GM18858 (cell line): Measurements from ENCODE around the gene KDM5C.
"Not testable (repeated sequence)": the region's sequence is repeated elsewhere in the genome, so short reads cannot be mapped to it uniquely, and the experiment has no call there.

Experiments used
- ATAC-seq: cut with Tn5 transposase; IDR thresholded peaks from one replicate; pipeline ENCODE4 v1.9.1; 2021; ENCODE audit not compliant: unreplicated experiment

KDM5C gene

GRCh38 chrX:53194308-53194707 is 30.7 kb downstream of the KDM5C start:
- ATAC-seq: no peak

GRCh38 chrX:53193093-53193492 is 31.9 kb downstream of the KDM5C start:
- no peak for ATAC-seq

GRCh38 chrX:53190363-53190960 is 34.5 kb downstream of the KDM5C start:
- no peak for ATAC-seq

DNA sequence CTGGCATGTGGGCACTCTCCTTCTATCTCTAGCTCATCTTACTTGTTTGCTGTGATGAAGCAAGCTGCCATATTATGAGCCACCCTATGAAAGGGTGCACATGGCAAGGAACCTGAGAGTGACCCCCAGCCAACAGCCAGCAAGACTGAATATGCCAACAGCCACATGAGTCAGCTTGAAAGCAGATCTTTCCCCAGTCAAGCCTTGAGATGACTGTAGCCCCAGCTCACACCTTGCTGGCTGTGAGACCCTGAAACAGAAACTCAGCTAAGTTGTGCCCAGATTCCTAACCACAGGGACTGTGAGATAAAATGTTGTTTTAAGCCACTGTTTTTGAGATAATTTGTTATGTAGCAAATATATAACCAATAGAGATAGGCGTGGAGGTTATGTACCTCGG is 36.2 kb downstream of the KDM5C start:
- ATAC-seq: peak; percentile 86

GRCh38 chrX:53186351-53186750 is 38.7 kb downstream of the KDM5C start:
- no peak for ATAC-seq

GRCh38 chrX:53184836-53185235 is 40.2 kb downstream of the KDM5C start:
- no peak for ATAC-seq

DNA sequence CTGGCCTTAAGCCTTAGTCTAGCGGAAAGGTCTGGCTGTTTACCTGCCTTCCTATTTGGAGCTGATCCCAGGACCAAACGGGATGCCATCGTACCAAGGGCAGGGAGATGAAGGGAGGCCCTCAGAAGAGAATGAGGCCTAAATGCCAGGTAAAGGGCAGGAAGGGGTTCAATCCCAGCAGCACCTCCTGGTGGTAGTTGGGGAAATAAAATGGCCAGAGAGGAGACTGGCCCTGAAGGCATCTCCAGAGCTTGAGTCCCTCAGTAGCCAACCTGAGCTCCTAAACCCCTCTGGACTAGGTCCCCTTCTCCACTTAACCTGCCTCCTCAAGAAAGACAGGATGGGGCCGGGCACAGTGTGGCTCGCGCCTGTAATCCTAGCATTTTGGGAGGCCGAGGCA is 53.7 kb downstream of the KDM5C start:
- no peak for ATAC-seq

- no peak for ATAC-seq
These were observed 58.9 kb downstream of the KDM5C start for GRCh38 chrX:53166103-53166502.

GRCh38 chrX:53164566-53164965 is 60.4 kb downstream of the KDM5C start:
- not testable (repeated sequence) for ATAC-seq

- no peak for ATAC-seq
These were observed 61.6 kb downstream of the KDM5C start for GRCh38 chrX:53163436-53163835.

DNA sequence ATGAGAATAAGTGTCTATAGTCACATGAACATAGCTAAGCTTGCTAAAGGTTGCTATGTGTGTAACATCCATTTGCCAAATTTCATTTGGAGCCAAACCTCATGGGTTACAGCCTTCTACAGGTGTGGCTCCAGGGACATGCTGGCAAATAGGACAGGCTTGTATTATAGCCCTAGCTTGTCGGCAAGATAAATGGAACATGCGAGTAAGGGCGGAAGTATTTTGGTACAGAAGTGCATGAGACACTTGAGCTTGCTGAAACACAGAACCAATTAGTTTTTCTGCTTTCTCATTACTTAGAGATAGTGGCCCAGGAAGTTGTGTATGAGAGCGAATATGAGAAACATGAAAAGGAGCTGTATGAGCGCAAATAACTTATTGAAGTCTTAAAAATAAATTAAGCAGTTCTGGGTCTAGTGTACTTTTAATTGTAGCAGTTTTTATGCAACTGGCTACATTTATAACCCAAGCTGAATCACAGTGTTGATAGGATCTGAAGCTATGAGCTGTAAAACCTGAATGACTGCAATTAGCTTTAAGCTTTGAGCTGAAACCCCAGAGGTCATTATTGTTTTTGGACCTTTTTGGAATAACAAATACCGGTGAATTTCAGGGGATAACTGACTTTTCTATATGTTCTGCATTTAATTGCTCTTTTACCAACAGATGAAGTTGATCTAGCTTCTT is 64.6 kb downstream of the KDM5C start:
- ATAC-seq: no peak

DNA sequence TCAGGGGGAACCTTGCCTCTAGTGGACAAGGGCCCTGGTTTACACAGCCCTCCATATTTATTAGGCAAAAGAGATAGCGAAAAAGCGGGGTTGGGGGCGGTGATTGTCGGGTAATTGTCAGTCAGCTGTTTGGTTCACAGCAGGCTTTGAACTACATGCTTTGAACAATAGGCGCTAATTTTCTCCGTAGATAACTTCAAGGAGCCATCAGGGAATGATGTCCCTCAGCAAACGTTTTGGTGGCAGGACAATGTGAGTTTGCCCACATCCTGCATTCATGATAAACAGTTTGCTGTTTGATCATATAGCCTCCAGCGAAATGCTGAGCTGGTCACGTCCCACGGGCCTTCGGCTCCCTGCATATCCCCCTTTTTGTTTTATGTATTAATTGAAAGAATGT is 65.8 kb downstream of the KDM5C start:
- no peak for ATAC-seq

GRCh38 chrX:53156207-53156596 is 68.8 kb downstream of the KDM5C start:
- ATAC-seq: no peak

DNA sequence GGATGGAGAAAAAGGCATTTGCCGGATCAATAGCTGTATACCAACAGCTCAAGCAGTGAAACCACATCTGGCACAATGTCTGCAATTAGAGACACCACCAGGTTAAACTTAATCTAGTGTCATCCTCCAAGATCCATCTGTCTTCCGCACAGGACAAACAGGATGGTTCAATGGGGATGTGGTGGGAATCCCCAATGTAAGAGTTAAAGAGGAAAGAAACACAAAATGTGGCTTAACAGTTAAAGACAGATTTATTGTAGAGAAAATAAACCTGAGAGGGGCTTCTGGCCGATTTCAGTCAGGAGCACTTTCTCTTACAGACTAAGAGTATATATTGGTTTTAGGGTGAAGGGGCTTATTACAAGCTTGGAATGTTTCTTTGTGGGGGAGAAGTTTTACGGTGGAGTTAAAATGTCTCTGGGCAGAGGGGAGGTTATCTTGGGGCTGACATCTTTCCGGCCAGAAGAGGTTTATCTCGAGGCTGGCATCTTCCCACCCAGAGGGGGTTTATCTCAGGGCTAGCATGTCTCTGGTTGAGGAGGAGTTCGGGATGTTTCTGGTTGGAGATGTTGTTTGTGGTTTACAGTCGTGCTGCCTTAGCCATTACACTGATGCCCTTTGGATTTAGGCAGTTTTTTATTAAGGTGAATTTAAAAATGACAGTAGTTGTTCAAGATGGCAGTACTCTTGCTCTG is 69.3 kb downstream of the KDM5C start:
- ATAC-seq: no peak

DNA sequence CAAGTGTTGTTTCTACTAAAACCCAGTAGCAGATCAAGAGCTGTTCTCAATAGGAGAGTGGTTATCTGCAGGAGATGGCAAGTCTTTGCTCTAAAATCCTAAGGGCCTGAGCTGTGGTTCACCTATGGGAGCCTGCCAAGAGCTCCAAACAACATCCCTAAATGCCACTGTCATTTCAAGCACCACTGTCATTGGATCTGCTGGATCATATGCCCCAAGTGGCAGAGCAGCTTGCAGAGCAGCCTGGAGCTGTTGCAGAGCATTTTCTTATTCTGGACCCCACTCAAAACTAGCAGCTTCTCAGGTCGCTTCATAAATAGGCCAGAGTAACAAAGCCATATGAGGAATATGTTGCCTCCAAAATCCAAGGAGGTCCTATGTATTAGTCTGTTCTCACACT is 71.4 kb downstream of the KDM5C start:
- no peak for ATAC-seq
